CD4-positive, CD25-positive, alpha-beta regulatory T cell (primary cell): ENCODE results near the gene CD320. TPM values are rescaled to one million over a fixed set of nuclear protein-coding genes. Genes with fewer than 3 reads are reported as not detected.
"Not testable (repeated sequence)": the region's sequence is repeated elsewhere in the genome, so short reads cannot be mapped to it uniquely, and the experiment has no call there.

Experiments used
- ATAC-seq, 2 donors: fragments of 150-1000 bp; cut with Tn5 transposase; one replicate each; pipeline ENCODE4 v1.10.0; 2021; ENCODE audit warnings: low read depth in 2 of 2, moderate number of reproducible peaks in 2 of 2, moderate library complexity in 1 of 2
- DNase-seq, 3 donors: peaks; one replicate each; pipeline versions ENCODE4 v3.0.0 to v3.0.0-alpha.2; 2012 to 2022; ENCODE audit warnings: mixed read lengths in 1 of 3
- H3K27ac ChIP-seq: one replicate; pipeline ENCODE4 v1.7.0; 2013; ENCODE audit warnings: mild to moderate bottlenecking, low read length; ENCODE audit not compliant: insufficient read depth, poor library complexity, severe bottlenecking
- H3K27me3 ChIP-seq: one replicate; pipeline ENCODE4 v1.7.0; 2013; ENCODE audit warnings: low read length; ENCODE audit not compliant: control insufficient read depth, insufficient read depth
- H3K36me3 ChIP-seq: one replicate; pipeline ENCODE4 v1.7.0; 2013; ENCODE audit warnings: mild to moderate bottlenecking, low read length, moderate library complexity; ENCODE audit not compliant: control insufficient read depth, insufficient read depth
- H3K4me1 ChIP-seq: 2 replicates; pipeline ENCODE4 v1.7.0; 2013; ENCODE audit warnings: mild to moderate bottlenecking, low read length; ENCODE audit not compliant: insufficient read depth, control insufficient read depth, poor library complexity, severe bottlenecking
- H3K4me3 ChIP-seq: one replicate; pipeline ENCODE4 v1.7.0; 2013; ENCODE audit warnings: low read depth, mild to moderate bottlenecking, low read length, moderate library complexity
- H3K9me3 ChIP-seq, 2 experiments: 1 replicate in 1 of 2; 2 replicates in 1 of 2; pipeline ENCODE4 v1.7.0; 2013; ENCODE audit warnings: low read length in 2 of 2, mild to moderate bottlenecking in 1 of 2, moderate library complexity in 1 of 2; ENCODE audit not compliant: control insufficient read depth in 2 of 2
- H3K27ac Mint-ChIP-seq, 3 donors: one replicate each; pipeline ENCODE4 v1.8.0; 2020 to 2022; ENCODE audit warnings: mild to moderate bottlenecking in 3 of 3, mixed read lengths in 3 of 3, moderate library complexity in 2 of 3
- H3K27me3 Mint-ChIP-seq: one replicate; pipeline ENCODE4 v1.8.0; 2022; ENCODE audit warnings: mild to moderate bottlenecking, mixed read lengths
- H3K36me3 Mint-ChIP-seq: one replicate; pipeline ENCODE4 v1.8.0; 2020; ENCODE audit warnings: mixed read lengths
- H3K4me1 Mint-ChIP-seq, 4 donors: one replicate each; pipeline ENCODE4 v1.8.0; 2020 to 2022; ENCODE audit warnings: mixed read lengths in 4 of 4, mild to moderate bottlenecking in 1 of 4
- H3K4me3 Mint-ChIP-seq, 4 donors: one replicate each; pipeline ENCODE4 v1.8.0; 2020 to 2022; ENCODE audit warnings: mild to moderate bottlenecking in 4 of 4, mixed read lengths in 4 of 4, moderate library complexity in 3 of 4
- H3K9me3 Mint-ChIP-seq, 7 donors: one replicate each; pipeline ENCODE4 v1.8.0; 2020 to 2022; ENCODE audit warnings: mixed read lengths in 7 of 7, mild to moderate bottlenecking in 3 of 7, moderate library complexity in 2 of 7
- polyA plus RNA-seq, 4 donors: library from polyadenylated mRNA; unstranded; fragments of 300-500 nt; fragmentation: Illumina TruSeq; gene quantifications; one replicate each; pipeline ENCODE4 v1.2.3, GENCODE V29; 2021
- total RNA-seq: library from RNA; stranded (reverse); gene quantifications from one replicate; pipeline ENCODE4 v1.2.3, GENCODE V29; 2022

CD320 gene
- total and polyA plus RNA-seq, 5 donors from 2014 or later: 27.0 to 63.7 (median 57.4) TPM

GRCh38 chr19:8304841-8305621 is 3.1 kb downstream of the CD320 start:
- H3K27me3 Mint-ChIP-seq: no peaks in the 10 kb centered on the region
- ATAC-seq: no peak
- Histone ChIP-seq H3K27ac (no peak overlapping the region), H3K4me3 (no peak overlapping the region), H3K27me3 (no peaks in the 10 kb centered on the region), H3K36me3 (peaks cover 4% of the 10 kb centered on the region), H3K4me1 (peaks cover 40% of the 10 kb centered on the region), H3K9me3 (no peaks in the 10 kb centered on the region)
- peaks cover 12 to 44% (median 19%) of the 10 kb centered on the region in 4 donors for H3K4me1 Mint-ChIP-seq
- DNase-seq: peak in 1 of 3 donors; percentile 1
- H3K27ac Mint-ChIP-seq: no peak overlapping the region
- no peaks in the 10 kb centered on the region for H3K36me3 Mint-ChIP-seq
- peaks cover 0 to 1% (median 0%) of the 10 kb centered on the region in 7 donors for H3K9me3 Mint-ChIP-seq
- H3K4me3 Mint-ChIP-seq: peak overlapping the region in 2 of 4 donors; percentile 29 to 75

GRCh38 chr19:8302734-8303133 is 5.4 kb downstream of the CD320 start:
- no peak for ATAC-seq
- Histone ChIP-seq H3K36me3 (peaks cover 4% of the 10 kb centered on the region), H3K4me1 (peaks cover 23% of the 10 kb centered on the region), H3K4me3 (no peak overlapping the region), H3K27ac (no peak overlapping the region), H3K9me3 (no peaks in the 10 kb centered on the region), H3K27me3 (no peaks in the 10 kb centered on the region)
- Mint-ChIP-seq H3K27me3 (no peaks in the 10 kb centered on the region), H3K4me1 (peaks cover 4 to 26% (median 13%) of the 10 kb centered on the region in 4 donors), H3K9me3 (peaks cover 0 to 1% (median 0%) of the 10 kb centered on the region in 7 donors), H3K4me3 (no peak overlapping the region), H3K36me3 (no peaks in the 10 kb centered on the region), H3K27ac (no peak overlapping the region)
- DNase-seq: no peak

GRCh38 chr19:8302357-8302691 is 5.8 kb downstream of the CD320 start:
- Histone ChIP-seq H3K4me3 (no peak overlapping the region), H3K9me3 (no peaks in the 10 kb centered on the region), H3K36me3 (peaks cover 4% of the 10 kb centered on the region), H3K4me1 (peaks cover 19% of the 10 kb centered on the region), H3K27me3 (no peaks in the 10 kb centered on the region), H3K27ac (no peak overlapping the region)
- ATAC-seq (no peak), DNase-seq (peak in 1 of 3 donors; percentile 1)
- Mint-ChIP-seq H3K9me3 (no peaks in the 10 kb centered on the region), H3K36me3 (no peaks in the 10 kb centered on the region), H3K4me1 (peaks cover 2 to 22% (median 10%) of the 10 kb centered on the region in 4 donors), H3K27ac (no peak overlapping the region), H3K27me3 (no peaks in the 10 kb centered on the region), H3K4me3 (no peak overlapping the region)

- H3K4me1 ChIP-seq, H3K4me3 Mint-ChIP-seq: not testable (repeated sequence)
Observed at GRCh38 chr19:8291337-8291736, 16.8 kb downstream of the CD320 start.

GRCh38 chr19:8276508-8276907 is 31.6 kb downstream of the CD320 start:
- not testable (repeated sequence) for H3K27ac ChIP-seq, H3K27me3 Mint-ChIP-seq, H3K4me1 Mint-ChIP-seq, H3K27ac Mint-ChIP-seq, H3K36me3 ChIP-seq, H3K9me3 Mint-ChIP-seq, H3K36me3 Mint-ChIP-seq, H3K4me3 ChIP-seq, DNase-seq, ATAC-seq, H3K27me3 ChIP-seq, H3K9me3 ChIP-seq, H3K4me1 ChIP-seq, H3K4me3 Mint-ChIP-seq

More at GRCh38 chr19:8291337-8291736, 16.8 kb downstream of the CD320 start:
- H3K27me3 Mint-ChIP-seq, H3K9me3 Mint-ChIP-seq, H3K27ac Mint-ChIP-seq, H3K36me3 ChIP-seq, H3K36me3 Mint-ChIP-seq, H3K27ac ChIP-seq, H3K27me3 ChIP-seq, H3K4me1 Mint-ChIP-seq, H3K4me3 ChIP-seq, H3K9me3 ChIP-seq, DNase-seq: not testable (repeated sequence)
- ATAC-seq: peak; percentile 31 to 37

GRCh38 chr19:8269724-8270123 is 38.4 kb downstream of the CD320 start:
- Mint-ChIP-seq H3K4me1 (peaks cover 5 to 12% (median 8%) of the 10 kb centered on the region in 4 donors), H3K36me3 (no peaks in the 10 kb centered on the region), H3K9me3 (no peaks in the 10 kb centered on the region), H3K27me3 (no peaks in the 10 kb centered on the region), H3K27ac (peak overlapping the region; percentile 86 to 96 (median 92)), H3K4me3 (peak overlapping the region; percentile 90 to 96 (median 95))
- Histone ChIP-seq H3K4me3 (peak overlapping the region; percentile 93), H3K27me3 (no peaks in the 10 kb centered on the region), H3K4me1 (peaks cover 15% of the 10 kb centered on the region), H3K9me3 (no peaks in the 10 kb centered on the region), H3K27ac (peak overlapping the region; percentile 80), H3K36me3 (no peaks in the 10 kb centered on the region)
- DNase-seq (no peak), ATAC-seq (no peak)

GRCh38 chr19:8265872-8266271 is 42.3 kb downstream of the CD320 start:
- Histone ChIP-seq H3K4me1 (peaks cover 15% of the 10 kb centered on the region), H3K36me3 (no peaks in the 10 kb centered on the region), H3K4me3 (no peak overlapping the region), H3K9me3 (no peaks in the 10 kb centered on the region), H3K27ac (no peak overlapping the region), H3K27me3 (no peaks in the 10 kb centered on the region)
- Mint-ChIP-seq H3K27ac (no peak overlapping the region), H3K27me3 (no peaks in the 10 kb centered on the region), H3K4me1 (peaks cover 5 to 12% (median 8%) of the 10 kb centered on the region in 4 donors), H3K36me3 (no peaks in the 10 kb centered on the region), H3K4me3 (peak overlapping the region in 1 of 4 donors; percentile 33), H3K9me3 (no peaks in the 10 kb centered on the region)
- no peak for ATAC-seq
- no peak for DNase-seq

GRCh38 chr19:8264248-8264647 is 43.9 kb downstream of the CD320 start:
- H3K4me1 ChIP-seq, H3K27me3 ChIP-seq, ATAC-seq, H3K36me3 Mint-ChIP-seq, H3K4me1 Mint-ChIP-seq, H3K4me3 ChIP-seq, H3K27ac ChIP-seq, DNase-seq, H3K27ac Mint-ChIP-seq, H3K27me3 Mint-ChIP-seq, H3K36me3 ChIP-seq, H3K9me3 ChIP-seq, H3K9me3 Mint-ChIP-seq: not testable (repeated sequence)
- H3K4me3 Mint-ChIP-seq: peak overlapping the region in 1 of 4 donors; percentile 12
